CD14-positive monocyte (primary cell): ENCODE results near the gene PTPRO. TPM values are rescaled to one million over a fixed set of nuclear protein-coding genes. Genes with fewer than 3 reads are reported as not detected.

Experiments
- DNase-seq, 3 donors: peaks; one replicate each; pipeline ENCODE4 v3.0.0-alpha.2; 2011 to 2022
- H2AFZ ChIP-seq: 2 replicates; pipeline ENCODE4 v1.6.0; 2012; ENCODE audit warnings: mild to moderate bottlenecking, low read depth, low read length, inconsistent platforms; ENCODE audit not compliant: insufficient read depth, poor library complexity, severe bottlenecking
- H3K27ac ChIP-seq, 2 donors: 1 replicate in 1 of 2; 2 replicates in 1 of 2; pipeline ENCODE4 v1.5.1; 2012 to 2013; ENCODE audit warnings: low read length in 2 of 2, control low read depth in 1 of 2, inconsistent platforms in 1 of 2, low read depth in 1 of 2, mild to moderate bottlenecking in 1 of 2
- H3K27me3 ChIP-seq, 2 donors: one replicate each; pipeline versions ENCODE4 v1.6.0 to v1.6.1; 2011 to 2013; ENCODE audit warnings: low read length in 2 of 2; ENCODE audit not compliant: control insufficient read depth in 2 of 2, insufficient read depth in 2 of 2
- H3K36me3 ChIP-seq, 2 donors: replicated peaks in 1 of 2; 1 replicate in 1 of 2; 2 replicates in 1 of 2; pipeline versions ENCODE4 v1.5.1 to v1.6.1; 2012 to 2013; ENCODE audit warnings: low read length in 2 of 2, control low read depth in 1 of 2, inconsistent platforms in 1 of 2, mild to moderate bottlenecking in 1 of 2; ENCODE audit not compliant: insufficient read depth in 2 of 2, control insufficient read depth in 1 of 2
- H3K4me1 ChIP-seq, 2 donors: 1 replicate in 1 of 2; 2 replicates in 1 of 2; pipeline versions ENCODE4 v1.5.1 to v1.6.1; 2012 to 2013; ENCODE audit warnings: low read length in 2 of 2, control low read depth in 1 of 2, inconsistent platforms in 1 of 2, mild to moderate bottlenecking in 1 of 2, moderate library complexity in 1 of 2; ENCODE audit not compliant: insufficient read depth in 2 of 2, control insufficient read depth in 1 of 2
- H3K4me2 ChIP-seq: replicated peaks from 2 replicates; pipeline ENCODE3; 2012; ENCODE audit warnings: low read length, moderate library complexity, mild to moderate bottlenecking; ENCODE audit not compliant: poor library complexity, severe bottlenecking; ENCODE audit errors: extremely low read depth
- H3K4me3 ChIP-seq, 3 experiments: fragments of 200-600 bp in 1 of 3; sonication (generic) in 1 of 3; replicated peaks in 1 of 3; 1 replicate in 2 of 3; 2 replicates in 1 of 3; pipeline ENCODE4 v1.5.1; 2011 to 2013; ENCODE audit warnings: low read length in 3 of 3, mild to moderate bottlenecking in 3 of 3, control low read depth in 2 of 3, low read depth in 2 of 3, inconsistent platforms in 1 of 3, moderate library complexity in 1 of 3
- H3K79me2 ChIP-seq: 2 replicates; pipeline ENCODE4 v1.6.0; 2012; ENCODE audit warnings: mild to moderate bottlenecking, control low read depth, inconsistent platforms, low read length, moderate library complexity; ENCODE audit not compliant: insufficient read depth
- H3K9ac ChIP-seq: 2 replicates; pipeline ENCODE4 v1.6.0; 2017; ENCODE audit warnings: low read length, mild to moderate bottlenecking; ENCODE audit not compliant: insufficient read depth, poor library complexity, severe bottlenecking
- H3K9me3 ChIP-seq, 2 donors: replicated peaks in 1 of 2; 1 replicate in 1 of 2; 2 replicates in 1 of 2; pipeline versions ENCODE4 v1.5.1 to v1.6.1; 2012 to 2013; ENCODE audit warnings: low read length in 2 of 2, control low read depth in 1 of 2; ENCODE audit not compliant: control insufficient read depth in 1 of 2, insufficient read depth in 1 of 2
- H4K20me1 ChIP-seq: 2 replicates; pipeline ENCODE4 v1.6.0; 2012; ENCODE audit warnings: mild to moderate bottlenecking, low read length, control low read depth, moderate library complexity; ENCODE audit not compliant: insufficient read depth
- H3K27ac Mint-ChIP-seq, 7 donors: one replicate each; pipeline ENCODE4 v1.8.0; 2020; ENCODE audit warnings: mild to moderate bottlenecking in 7 of 7, mixed read lengths in 7 of 7, moderate library complexity in 6 of 7, inconsistent platforms in 2 of 7
- H3K27me3 Mint-ChIP-seq, 3 donors: one replicate each; pipeline ENCODE4 v1.8.0; 2021 to 2022; ENCODE audit warnings: low read depth in 3 of 3, mild to moderate bottlenecking in 3 of 3, mixed read lengths in 3 of 3, moderate library complexity in 3 of 3, inconsistent platforms in 1 of 3
- H3K36me3 Mint-ChIP-seq, 2 donors: one replicate each; pipeline ENCODE4 v1.8.0; 2020; ENCODE audit warnings: mixed read lengths in 2 of 2, inconsistent platforms in 1 of 2, mild to moderate bottlenecking in 1 of 2
- H3K4me1 Mint-ChIP-seq: one replicate; pipeline ENCODE4 v1.8.0; 2020; ENCODE audit warnings: mild to moderate bottlenecking, mixed read lengths
- H3K4me3 Mint-ChIP-seq, 2 donors: one replicate each; pipeline ENCODE4 v1.8.0; 2020; ENCODE audit warnings: mild to moderate bottlenecking in 2 of 2, mixed read lengths in 2 of 2, moderate library complexity in 1 of 2
- H3K9me3 Mint-ChIP-seq, 7 donors: one replicate each; pipeline ENCODE4 v1.8.0; 2020 to 2022; ENCODE audit warnings: mixed read lengths in 7 of 7, mild to moderate bottlenecking in 6 of 7, moderate library complexity in 6 of 7, inconsistent platforms in 2 of 7
- WGBS: methylation state at CpG from one replicate; pipeline ENCODE4 v1.1.5; 2013; ENCODE audit warnings: missing lambda C conversion rate; ENCODE audit not compliant: insufficient coverage; 5-methylcytosine and 5-hydroxymethylcytosine counted together
- intact Hi-C, 2 donors: fragments of 100-400 bp; cut with micrococcal nuclease; formaldehyde crosslinking; loops; one replicate each; pipeline versions ENCODE4 v1.15.0 to v1.15.1; 2023
- polyA plus RNA-seq, 3 donors: library from polyadenylated mRNA; depleted of rRNA in 1 of 3; unstranded in 2 of 3; stranded (reverse) in 1 of 3; fragments of 300-500 nt in 2 of 3; fragments of >200 nt in 1 of 3; fragmentation: Illumina TruSeq in 2 of 3; gene quantifications; 1 replicate in 2 of 3; 2 replicates in 1 of 3; pipeline ENCODE4 v1.2.3, GENCODE V29; 2012 to 2021
- TF ChIP-seq, protein P1 (sequence below): fragments of 200-600 bp; IDR thresholded peaks from one replicate; pipeline ENCODE4 v1.8.0; 2022; ENCODE audit warnings: antibody characterized with exemption, mild to moderate bottlenecking

Gene PTPRO
- polyA plus RNA-seq, 3 donors = 3.1 to 12.0 (median 4.7) TPM

GRCh38 chr12:15306605-15307004 lies 15.7 kb upstream of the PTPRO start:
- H3K9me3 ChIP-seq = no peaks in the 10 kb centered on the region
- H3K27ac Mint-ChIP-seq = no peak overlapping the region
- no peak for DNase-seq
- TF ChIP-seq, protein P1, sequence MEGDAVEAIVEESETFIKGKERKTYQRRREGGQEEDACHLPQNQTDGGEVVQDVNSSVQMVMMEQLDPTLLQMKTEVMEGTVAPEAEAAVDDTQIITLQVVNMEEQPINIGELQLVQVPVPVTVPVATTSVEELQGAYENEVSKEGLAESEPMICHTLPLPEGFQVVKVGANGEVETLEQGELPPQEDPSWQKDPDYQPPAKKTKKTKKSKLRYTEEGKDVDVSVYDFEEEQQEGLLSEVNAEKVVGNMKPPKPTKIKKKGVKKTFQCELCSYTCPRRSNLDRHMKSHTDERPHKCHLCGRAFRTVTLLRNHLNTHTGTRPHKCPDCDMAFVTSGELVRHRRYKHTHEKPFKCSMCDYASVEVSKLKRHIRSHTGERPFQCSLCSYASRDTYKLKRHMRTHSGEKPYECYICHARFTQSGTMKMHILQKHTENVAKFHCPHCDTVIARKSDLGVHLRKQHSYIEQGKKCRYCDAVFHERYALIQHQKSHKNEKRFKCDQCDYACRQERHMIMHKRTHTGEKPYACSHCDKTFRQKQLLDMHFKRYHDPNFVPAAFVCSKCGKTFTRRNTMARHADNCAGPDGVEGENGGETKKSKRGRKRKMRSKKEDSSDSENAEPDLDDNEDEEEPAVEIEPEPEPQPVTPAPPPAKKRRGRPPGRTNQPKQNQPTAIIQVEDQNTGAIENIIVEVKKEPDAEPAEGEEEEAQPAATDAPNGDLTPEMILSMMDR = no peak
- H4K20me1 ChIP-seq = no peaks in the 10 kb centered on the region
- H3K9ac ChIP-seq = no peak overlapping the region
- WGBS = 86% methylated on average over 3 of the region's 3 CpGs
- H3K79me2 ChIP-seq = no peaks in the 10 kb centered on the region
- H3K9me3 Mint-ChIP-seq = peaks cover 0 to 5% (median 2%) of the 10 kb centered on the region in 7 donors
- H3K36me3 Mint-ChIP-seq = no peaks in the 10 kb centered on the region
- no peak overlapping the region for H3K27ac ChIP-seq
- peaks cover 3 to 9% (median 7%) of the 10 kb centered on the region in 3 donors for H3K27me3 Mint-ChIP-seq
- no peak overlapping the region for H3K4me3 Mint-ChIP-seq
- H3K36me3 ChIP-seq = no peaks in the 10 kb centered on the region
- H3K27me3 ChIP-seq = no peaks in the 10 kb centered on the region
- H3K4me1 ChIP-seq = no peaks in the 10 kb centered on the region
- no peak overlapping the region for H2AFZ ChIP-seq
- H3K4me2 ChIP-seq = no peak overlapping the region
- no peak overlapping the region for H3K4me3 ChIP-seq
- intact Hi-C loops = no loop called here
- H3K4me1 Mint-ChIP-seq = no peaks in the 10 kb centered on the region

DNA sequence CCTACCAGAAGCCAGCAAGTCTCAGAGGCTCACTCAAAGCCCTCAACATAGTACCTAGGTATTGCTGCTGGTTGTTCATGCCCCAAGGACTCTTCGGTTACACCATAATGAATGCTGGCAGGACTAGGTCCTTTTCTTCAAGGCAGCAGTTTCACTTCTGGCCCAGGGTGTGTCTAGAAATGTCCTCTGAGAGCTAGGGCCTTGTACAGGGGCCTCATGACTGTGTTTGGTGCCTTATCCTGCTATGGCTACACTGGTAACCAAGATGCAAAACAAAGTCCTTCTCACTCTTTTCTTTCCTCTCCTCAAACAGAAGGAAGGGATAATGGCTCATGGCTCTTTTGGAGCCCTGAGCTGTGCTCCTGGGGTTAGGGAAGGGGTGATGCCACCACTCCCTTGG lies 15.2 kb upstream of the PTPRO start:
- intact Hi-C loops = no loop called here
- H3K36me3 Mint-ChIP-seq = no peaks in the 10 kb centered on the region
- H3K27me3 ChIP-seq = no peaks in the 10 kb centered on the region

More for the DNA sequence above, 15.2 kb upstream of the PTPRO start:
- no peak overlapping the region for H3K4me3 Mint-ChIP-seq
- no peaks in the 10 kb centered on the region for H3K4me1 ChIP-seq
- no peaks in the 10 kb centered on the region for H3K36me3 ChIP-seq
- no peaks in the 10 kb centered on the region for H3K79me2 ChIP-seq
- H3K9ac ChIP-seq = no peak overlapping the region
- H3K9me3 ChIP-seq = no peaks in the 10 kb centered on the region
- DNase-seq = no peak
- no peak overlapping the region for H3K4me2 ChIP-seq
- no peak overlapping the region for H3K27ac ChIP-seq
- TF ChIP-seq, protein P1 = no peak
- H4K20me1 ChIP-seq = no peaks in the 10 kb centered on the region
- no peaks in the 10 kb centered on the region for H3K4me1 Mint-ChIP-seq
- H3K4me3 ChIP-seq = no peak overlapping the region
- H2AFZ ChIP-seq = no peak overlapping the region
- H3K9me3 Mint-ChIP-seq = peaks cover 0 to 5% (median 2%) of the 10 kb centered on the region in 7 donors
- no peak overlapping the region for H3K27ac Mint-ChIP-seq
- 83% methylated on average over 1 of the region's 1 CpG for WGBS
- H3K27me3 Mint-ChIP-seq = peaks cover 3 to 9% (median 8%) of the 10 kb centered on the region in 3 donors
